GM19351 (cell line): ENCODE results near the gene ESRRB.

Experiments used
- ATAC-seq: cut with Tn5 transposase; IDR thresholded peaks from one replicate; pipeline ENCODE4 v1.9.1; 2021; ENCODE audit warnings: mild to moderate bottlenecking, moderate library complexity; ENCODE audit not compliant: unreplicated experiment

ESRRB gene

DNA sequence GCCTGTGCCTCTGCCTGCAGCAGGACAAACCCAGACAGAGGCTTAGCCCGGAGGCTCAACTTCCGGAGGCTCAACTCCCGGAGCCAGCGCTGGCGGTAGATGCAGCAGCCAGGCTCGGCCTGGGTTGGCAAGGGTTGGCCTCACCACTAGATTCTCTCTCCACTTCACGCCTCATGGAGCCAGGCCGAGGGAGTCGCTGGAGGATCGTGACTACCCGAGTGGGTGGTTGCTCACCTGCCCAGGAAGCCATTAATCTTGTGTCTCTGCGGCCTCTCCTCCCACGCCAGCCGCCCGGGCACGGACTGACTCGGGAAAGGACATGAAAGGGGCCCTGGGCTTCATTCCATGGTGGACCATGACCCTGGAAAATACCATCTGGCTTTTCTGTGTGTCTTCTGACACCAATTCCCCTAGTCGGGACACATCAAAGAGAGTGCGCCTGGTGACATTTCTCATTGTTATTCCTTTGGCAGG is 20.8 kb downstream of the ESRRB start:
- no peak for ATAC-seq

DNA sequence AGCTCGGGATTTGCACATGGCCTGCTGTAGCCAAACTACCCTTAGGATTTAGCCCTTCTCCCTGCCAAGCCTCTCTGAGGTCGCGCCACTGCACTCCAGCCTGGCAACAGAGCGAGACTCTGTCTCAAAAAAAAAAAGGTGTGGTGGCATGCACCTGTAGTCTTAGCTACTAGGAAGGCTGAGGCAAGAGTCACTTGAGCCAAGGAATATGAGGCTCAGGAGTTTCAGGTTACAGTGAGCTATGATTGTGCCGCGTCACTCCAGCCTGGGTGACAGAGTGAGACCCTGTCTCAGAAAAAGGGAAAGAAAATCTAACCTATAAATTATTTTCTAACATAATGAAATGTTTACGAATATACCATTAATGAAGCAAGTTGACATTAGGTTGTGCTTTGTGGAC is 29.7 kb downstream of the ESRRB start:
- ATAC-seq, result no peak

DNA sequence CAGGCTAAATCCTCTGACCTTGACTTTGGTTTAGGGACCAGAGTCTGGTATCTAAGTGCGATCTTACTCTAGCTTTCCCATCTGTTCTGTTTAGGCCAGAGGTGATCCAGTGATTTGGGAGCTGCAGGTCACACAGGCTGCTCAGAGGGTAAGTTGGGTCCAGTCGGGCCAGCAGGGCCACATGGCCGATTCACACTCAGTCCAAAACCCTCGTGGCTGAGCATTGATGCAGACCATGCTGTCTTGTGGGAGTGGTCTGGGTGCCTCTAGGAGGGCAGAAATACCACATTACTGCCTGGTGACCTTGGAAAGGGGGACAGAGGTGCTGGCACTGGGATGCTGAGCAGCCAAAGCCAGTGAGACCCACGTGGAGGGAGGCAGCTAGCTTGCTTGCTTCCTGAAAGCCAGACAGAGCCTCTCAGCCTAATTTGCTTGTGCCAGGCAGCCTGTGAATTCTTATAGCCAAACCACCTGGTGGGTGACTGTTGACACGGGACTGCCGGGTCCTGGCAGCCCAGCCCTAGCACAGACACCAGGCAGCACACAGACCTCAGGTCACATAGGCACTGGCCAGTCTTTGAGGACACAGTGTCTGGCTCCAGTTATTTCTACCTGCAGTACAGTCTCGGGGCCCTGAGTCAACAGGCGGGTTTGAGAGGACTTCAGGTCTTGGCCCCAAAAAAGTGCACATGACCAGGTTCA is 31.7 kb downstream of the ESRRB start:
- ATAC-seq, result no peak

DNA sequence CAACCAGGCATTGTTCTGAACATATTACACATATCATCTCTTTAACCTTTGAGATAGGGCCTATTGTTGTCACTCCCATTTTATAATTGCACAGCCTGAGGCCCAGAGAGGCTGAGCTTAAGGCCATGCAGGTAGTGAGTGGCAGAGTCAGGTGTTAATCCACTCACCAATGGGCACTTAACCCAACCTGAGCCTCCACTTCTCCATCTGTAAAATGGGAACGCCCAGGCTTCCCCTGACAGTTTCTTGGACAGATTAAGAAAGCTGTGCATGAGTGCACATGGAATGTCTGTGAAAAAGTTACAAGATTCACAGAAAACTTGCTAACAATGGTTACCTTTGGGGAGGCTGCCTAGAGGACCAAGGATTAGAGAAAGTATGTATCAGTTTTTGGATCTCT is 32.9 kb downstream of the ESRRB start:
- ATAC-seq, result no peak

DNA sequence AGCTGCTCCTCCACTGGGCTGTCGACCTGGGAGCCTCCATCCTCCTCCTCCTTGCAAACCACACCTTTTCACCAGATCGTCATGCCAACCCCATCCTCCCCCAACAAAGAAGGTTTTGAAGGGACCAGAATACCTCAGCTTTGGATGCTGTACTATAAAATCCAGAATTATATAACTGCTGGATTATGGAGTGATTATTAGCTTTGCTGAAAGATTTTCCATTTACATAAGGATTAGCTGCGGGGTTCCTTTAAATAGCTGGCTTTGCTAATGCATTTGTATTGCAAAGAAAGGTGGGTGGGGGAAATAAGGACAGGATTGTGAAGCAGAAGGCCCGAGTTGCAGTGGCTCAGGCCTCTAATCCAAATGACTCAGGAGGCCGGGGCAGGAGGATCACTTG is 36.6 kb downstream of the ESRRB start:
- no peak for ATAC-seq

DNA sequence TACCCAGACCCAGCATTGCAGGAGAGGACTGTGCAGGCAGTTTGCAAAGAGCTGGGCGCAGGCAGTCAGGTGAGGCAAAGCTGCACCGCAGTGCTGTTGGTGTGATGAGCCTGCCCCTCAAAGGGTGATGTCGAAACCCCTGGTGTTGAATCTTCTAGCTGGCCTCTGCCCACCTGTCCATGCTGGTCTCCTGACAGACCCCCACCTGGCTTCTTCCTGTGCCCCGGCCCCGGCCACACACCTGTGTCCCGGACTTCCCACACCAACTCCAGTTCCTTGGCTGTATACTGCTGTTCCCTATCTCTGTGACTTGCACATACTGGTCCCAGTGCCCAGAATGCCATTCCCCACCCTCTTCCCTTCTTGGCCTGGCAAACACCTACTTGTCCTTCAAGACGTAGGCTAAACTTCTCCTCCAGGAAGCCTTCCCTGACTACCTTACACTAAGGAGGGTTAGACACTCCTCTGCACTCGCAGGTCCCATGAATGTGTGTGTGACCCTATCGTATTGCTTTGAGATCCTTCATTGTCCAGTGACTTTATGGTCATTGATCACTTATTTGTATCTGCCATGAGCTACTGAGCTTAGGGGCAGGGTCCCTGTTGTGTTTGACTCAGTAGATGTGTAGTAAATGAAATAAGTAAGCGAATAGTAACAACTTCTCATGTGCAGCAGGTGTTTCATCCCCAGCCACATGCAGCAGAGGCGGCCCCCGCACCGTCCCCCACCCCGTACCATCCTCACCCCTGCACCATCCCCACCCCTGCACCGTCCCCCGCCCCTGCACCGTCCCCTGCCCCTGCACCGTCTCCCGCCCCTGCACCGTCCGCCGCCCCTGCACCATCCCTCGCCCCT is 37.4 kb downstream of the ESRRB start:
- ATAC-seq, result no peak

DNA sequence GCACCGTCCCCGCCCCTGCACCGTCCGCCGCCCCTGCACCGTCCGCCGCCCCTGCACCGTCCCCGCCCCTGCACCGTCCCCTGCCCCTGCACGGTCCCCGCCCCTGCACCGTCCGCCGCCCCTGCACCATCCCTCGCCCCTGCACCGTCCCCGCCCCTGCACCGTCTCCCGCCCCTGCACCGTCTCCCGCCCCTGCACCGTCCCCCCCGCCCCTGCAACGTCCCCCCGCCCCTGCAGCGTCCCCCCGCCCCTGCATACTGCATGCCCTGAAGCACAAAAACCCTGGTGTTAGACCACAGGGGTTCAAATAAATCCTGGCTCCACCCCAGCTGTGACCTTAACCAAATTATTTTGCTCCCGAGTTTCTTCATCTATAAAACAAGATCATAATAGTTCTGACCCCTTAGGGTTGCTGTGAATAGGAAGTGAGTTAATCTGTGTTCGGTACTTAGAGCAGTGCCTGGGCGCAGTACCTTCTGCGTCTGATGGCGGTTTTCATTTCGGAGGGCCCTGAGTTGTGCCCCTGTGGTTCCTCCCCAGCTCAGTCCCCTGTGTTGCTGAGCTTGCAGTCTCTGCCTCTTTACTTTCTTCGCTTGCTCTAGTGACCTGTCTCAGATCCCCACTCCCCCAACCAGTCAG is 38.1 kb downstream of the ESRRB start:
- ATAC-seq, result no peak

DNA sequence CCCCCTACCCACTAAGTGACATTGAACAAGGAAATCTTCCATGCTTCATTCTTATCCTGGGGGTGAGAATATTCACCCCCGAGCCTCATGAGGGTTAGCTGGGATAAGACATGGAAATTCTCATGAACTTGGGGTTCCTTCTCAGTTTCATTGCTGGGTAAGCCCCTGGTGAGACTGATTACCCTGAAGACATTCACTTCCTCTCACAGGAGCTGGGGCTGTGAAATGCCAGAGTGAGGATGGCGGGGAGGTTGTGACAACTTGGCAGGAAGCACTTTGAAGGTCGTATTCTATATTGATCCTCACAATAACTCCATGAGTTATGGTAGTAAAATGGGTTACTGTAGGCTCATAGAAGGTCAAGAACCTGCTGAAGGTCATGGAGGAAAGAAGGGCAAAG is 43.5 kb downstream of the ESRRB start:
- no peak for ATAC-seq

DNA sequence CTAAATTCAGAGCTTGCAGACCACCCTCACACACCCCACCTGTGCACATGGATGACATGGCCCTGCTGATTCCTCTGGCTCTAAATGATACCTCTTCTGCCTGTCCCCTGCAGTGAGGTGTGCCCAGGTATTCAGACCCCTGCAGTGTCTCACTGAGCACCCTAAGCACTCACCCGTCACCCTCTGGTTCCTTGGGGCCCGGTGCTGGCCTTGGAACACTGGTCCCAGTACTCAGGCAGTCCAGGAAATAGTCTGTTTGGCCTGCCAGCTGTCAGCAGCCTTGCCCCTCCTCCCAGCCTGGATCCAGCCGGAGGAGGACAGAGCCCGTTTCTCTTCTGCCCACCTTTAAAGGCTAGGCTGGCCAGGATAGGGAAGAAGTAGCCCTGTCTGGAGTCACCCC is 44.9 kb downstream of the ESRRB start:
- no peak for ATAC-seq

DNA sequence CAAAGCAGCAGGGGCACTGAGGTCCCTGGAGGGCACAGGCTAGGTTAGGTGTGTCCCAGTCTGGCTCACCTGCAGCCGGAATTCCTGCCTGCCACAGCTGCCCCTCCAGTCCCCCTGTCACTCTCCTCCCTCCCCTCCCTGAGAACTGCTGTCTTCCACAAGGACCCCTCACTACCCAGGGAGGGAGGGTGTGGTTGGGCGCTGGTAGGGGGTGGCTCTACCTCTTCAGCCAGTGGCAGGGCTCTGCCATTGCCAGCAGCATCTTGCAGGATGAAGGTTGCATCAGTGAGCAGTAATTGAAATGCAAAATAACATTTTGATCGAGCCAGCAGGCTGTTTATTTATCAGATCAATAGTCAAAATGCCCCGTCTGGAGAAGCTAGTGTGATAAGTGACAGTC is 45.7 kb downstream of the ESRRB start:
- ATAC-seq, result no peak

DNA sequence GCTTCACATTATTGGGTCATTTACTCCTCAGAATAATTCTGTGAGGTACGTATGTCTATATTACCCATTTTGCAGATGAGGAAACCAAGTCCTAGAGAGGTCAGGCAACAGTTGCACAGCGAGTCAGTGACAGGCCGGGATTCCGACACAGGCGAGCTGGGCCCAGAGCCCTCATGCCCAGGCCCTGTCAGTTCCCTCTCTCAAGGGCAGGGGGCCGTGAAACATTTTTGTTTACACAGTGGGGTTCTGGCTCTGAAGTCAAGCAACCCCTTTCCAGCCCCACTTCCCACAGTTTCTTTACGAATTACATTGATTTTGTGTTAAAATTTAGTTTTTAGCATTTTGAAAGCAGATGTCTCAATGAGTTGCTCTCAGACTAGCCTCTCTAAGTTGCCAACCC is 46.7 kb downstream of the ESRRB start:
- ATAC-seq, result no peak

DNA sequence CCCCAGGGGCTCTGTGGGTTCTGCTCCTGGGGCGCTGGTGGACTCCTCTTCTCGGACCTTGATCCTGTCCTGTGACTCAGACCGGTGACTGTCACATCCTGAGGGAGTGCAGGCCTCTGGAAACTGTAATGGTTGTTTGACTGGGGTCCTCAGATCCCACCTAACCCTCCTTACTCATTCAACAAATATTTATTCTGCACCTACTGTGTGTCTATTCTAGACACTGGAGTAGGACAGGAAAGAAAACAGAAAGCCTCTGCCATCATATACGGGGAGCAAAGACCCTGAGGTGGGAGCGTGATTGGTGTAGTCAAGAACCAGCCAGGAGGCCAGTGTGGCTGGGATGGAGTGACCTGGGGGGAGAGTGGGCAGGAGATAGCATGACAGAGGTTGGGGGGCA is 47.6 kb downstream of the ESRRB start:
- no peak for ATAC-seq

DNA sequence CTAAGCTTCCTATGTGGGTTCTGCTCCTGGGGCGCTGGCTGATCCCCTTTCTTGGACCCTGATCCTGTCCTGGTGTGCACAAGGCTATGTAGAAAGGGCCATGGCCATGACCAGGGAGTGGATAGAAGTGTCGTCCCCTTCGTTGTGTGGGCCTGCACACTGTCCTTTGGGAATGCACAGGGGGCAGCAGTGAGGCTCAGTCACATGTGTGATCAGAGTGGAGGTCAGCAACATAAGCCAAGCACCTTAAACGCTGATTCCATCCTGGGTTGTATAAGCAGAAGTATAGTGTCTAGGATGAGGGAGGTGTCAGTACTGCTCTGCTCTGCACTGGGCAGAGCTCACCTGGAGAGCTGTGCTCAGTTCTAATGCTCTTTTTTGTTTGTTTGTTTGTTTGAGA is 48.4 kb downstream of the ESRRB start:
- ATAC-seq, result no peak

DNA sequence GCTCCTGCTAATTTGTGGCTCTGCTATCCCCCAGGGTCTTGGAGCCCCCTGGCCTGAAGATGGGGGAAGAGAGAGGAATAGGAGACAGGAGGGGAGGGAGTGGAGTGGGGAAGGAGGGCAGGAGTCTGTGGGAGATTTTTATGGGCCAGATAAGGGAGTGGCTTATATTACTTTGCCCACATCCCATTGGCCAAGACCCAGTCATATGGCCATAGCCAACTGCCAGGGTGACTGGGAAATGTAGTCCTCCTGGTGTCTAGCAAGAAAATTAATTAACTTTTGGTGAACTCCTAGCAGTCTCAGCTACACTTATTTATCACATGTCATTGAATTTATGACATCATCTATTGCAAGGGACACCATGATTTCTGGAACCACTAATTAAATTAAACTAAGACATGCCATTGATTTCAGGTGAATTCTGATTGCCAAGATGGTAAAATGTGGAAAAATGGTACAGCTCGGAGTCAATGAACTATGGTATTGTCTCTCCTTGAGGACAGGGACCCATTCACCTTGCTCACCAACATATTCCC is 50.3 kb downstream of the ESRRB start:
- ATAC-seq, result no peak

DNA sequence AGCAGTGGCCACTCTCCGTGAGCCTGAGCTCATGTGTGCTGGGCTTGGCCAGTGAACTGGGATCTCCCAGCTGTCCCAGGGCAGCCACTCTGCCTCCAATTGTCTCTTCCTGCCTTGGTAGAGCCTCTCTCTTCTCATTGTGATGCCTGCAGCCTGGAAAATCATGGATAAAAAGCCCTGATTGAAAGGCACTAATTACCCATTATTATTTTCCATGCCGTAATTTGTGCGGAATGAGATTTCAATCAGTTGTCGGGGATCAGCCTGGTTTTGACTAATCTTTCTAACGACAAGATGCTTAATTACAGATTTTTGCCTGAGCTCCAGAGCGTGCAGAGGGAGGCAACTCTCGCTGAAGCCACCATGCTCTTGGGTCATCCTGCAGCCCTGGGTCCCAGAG is 52.7 kb downstream of the ESRRB start:
- no peak for ATAC-seq

DNA sequence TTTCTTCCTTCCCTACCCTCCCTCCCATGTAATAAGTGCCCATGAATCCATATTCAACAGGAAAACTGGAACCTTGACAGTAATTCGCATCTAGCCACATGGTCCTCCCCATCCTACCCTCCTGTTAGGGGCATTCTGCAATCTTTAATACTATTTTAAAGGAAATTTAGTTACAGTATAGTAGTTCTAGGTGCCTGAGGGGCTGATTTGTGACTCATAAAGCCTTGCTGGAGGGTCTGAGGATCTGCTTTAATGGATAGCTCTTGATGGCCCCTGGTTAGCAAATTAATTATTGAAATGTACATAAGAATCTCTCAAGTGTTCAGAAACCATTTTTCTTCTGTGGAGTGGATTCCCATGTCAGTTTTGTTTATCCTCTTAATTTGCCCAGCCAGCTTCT is 54.1 kb downstream of the ESRRB start:
- no peak for ATAC-seq

DNA sequence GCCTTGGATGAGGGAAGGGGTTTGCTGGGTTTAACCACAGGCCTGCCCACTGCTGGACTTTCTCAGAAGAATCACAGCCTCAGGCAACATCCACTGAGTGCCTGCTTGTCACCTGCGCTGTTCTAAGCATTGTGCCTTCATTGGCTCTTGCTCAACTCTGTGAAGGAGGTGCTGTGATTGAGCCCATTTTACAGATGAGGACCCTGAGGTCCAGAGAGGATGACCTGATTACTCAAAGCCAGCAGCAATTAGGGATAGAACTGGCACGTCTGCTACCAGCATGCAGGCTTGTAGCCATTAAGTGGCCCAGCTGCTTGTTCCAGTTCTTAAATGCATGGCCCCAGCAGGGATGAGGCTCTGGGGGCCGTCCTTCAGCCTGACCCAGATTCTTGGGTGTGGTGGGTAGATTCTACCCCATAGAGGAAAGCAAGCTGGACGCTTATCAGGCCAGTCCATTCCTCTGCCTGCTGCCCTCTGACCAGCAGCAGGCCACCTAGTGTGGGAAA is 54.6 kb downstream of the ESRRB start:
- no peak for ATAC-seq

DNA sequence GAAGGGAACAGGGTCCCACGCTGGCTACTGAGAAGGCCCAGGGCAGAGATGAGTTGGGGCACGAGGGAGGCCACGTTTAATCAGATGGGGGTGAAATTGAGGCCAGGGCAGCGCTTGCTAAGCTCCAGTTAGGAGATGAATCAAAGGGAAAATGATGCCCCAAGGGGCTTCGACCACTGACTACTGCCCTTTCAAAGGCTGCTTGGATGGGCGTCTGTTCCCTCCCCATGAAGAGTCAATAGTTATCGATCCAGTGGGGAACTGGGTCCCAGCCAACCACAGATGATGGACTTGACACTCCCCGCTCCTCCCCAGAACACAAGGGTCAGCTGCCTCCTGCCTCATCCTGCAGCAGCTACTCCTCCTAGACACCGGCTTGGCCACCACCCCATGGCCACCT is 55.6 kb downstream of the ESRRB start:
- no peak for ATAC-seq

DNA sequence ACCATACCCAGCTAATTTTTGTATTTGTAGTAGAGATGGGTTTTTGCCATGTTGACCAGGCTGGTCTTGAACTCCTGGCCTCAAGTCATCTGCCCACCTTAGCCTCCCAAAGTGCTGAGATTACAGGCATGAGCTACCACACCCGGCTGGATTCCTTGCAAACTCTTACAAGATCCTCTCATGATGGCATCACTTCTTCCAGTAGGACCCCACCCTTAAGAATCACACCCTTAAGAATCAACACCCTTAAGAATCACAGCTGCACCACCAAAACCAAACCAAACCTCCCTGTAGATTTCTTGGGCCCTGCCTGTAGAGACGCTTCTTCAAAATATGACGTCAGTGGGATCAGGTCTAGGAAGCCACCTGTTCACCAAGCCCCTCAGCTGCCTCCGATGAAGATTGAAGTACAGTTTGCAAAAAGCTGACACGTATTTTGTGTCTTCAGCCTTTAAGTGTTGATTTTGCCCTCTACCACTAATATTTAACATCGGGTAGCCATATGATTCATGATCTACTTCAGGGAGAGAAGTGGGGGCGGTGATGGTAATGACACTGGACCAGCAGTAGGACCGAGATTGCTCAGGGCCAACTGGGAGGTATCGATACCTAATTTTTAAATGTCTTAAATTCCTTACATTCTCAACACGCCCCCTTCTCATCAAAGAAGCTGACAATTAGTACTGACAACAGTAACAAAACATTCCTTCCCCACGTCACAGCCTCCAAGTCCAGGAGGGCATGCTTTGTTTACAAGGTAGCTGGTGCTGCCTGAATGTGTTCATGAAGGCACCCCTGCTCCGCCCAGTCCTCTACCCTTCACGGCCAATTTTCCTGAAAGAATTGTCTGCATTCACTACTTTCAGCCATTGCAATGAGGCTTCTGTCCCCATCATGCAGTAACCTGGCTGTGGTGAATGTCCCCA is 57.2 kb downstream of the ESRRB start:
- ATAC-seq, result no peak

DNA sequence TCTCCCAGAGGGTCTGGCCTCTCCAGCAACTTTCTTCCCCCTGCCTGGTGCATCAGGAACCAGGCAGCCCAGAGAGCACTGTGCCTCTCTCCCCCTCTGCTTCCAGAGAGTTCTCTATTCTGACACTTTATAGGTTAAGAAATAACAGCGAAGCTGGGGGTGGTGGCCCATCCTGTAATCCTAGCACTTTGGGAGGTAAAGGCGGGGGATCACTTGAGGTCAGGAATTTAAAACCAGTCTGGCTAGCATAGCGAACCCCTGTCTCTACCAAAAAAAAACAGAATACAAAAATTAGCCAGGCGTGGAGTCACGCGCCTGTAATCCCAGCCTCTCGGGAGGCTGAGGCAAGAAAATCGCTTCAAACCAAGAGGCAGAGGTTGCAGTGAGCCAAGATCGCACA is 58.3 kb downstream of the ESRRB start:
- no peak for ATAC-seq
